Stomach smooth muscle (tissue), 2 donors: ENCODE data around the gene EXOSC10.
"Not testable (repeated sequence)": the region's sequence is repeated elsewhere in the genome, so short reads cannot be mapped to it uniquely, and the experiment has no call there.

Source experiments
- H3K27ac ChIP-seq: one replicate; pipeline ENCODE4 v1.7.0; 2013; ENCODE audit warnings: mild to moderate bottlenecking, low read length, inconsistent platforms
- H3K27me3 ChIP-seq, 2 donors: one replicate each; pipeline ENCODE4 v1.7.0; 2013; ENCODE audit warnings: low read length in 2 of 2; ENCODE audit not compliant: insufficient read depth in 2 of 2, control insufficient read depth in 1 of 2
- H3K36me3 ChIP-seq, 2 donors: one replicate each; pipeline ENCODE4 v1.7.0; 2013; ENCODE audit warnings: low read length in 2 of 2; ENCODE audit not compliant: control insufficient read depth in 2 of 2, insufficient read depth in 2 of 2
- H3K4me1 ChIP-seq: one replicate; pipeline ENCODE4 v1.7.0; 2013; ENCODE audit warnings: low read length; ENCODE audit not compliant: control insufficient read depth, insufficient read depth
- H3K4me3 ChIP-seq, 2 donors: one replicate each; pipeline ENCODE4 v1.7.0; 2013; ENCODE audit warnings: low read length in 2 of 2
- H3K9ac ChIP-seq, 2 donors: one replicate each; pipeline ENCODE4 v1.7.0; 2013; ENCODE audit warnings: low read length in 2 of 2, mild to moderate bottlenecking in 1 of 2
- H3K9me3 ChIP-seq, 2 donors: one replicate each; pipeline ENCODE4 v1.7.0; 2013; ENCODE audit warnings: low read length in 2 of 2; ENCODE audit not compliant: control insufficient read depth in 2 of 2
- donor health status: healthy.
- donor health status: Pancreatic carcinoma.

The EXOSC10 gene

GRCh38 chr1:11072216-11072917, 27.3 kb downstream of the EXOSC10 start:
- Histone ChIP-seq H3K36me3 (peaks cover 82% of the 10 kb centered on the region in 2 donors), H3K4me3 (no peak overlapping the region), H3K4me1 (no peaks in the 10 kb centered on the region), H3K27ac (no peak overlapping the region), H3K9ac (no peak overlapping the region), H3K27me3 (no peaks in the 10 kb centered on the region), H3K9me3 (no peaks in the 10 kb centered on the region)

DNA sequence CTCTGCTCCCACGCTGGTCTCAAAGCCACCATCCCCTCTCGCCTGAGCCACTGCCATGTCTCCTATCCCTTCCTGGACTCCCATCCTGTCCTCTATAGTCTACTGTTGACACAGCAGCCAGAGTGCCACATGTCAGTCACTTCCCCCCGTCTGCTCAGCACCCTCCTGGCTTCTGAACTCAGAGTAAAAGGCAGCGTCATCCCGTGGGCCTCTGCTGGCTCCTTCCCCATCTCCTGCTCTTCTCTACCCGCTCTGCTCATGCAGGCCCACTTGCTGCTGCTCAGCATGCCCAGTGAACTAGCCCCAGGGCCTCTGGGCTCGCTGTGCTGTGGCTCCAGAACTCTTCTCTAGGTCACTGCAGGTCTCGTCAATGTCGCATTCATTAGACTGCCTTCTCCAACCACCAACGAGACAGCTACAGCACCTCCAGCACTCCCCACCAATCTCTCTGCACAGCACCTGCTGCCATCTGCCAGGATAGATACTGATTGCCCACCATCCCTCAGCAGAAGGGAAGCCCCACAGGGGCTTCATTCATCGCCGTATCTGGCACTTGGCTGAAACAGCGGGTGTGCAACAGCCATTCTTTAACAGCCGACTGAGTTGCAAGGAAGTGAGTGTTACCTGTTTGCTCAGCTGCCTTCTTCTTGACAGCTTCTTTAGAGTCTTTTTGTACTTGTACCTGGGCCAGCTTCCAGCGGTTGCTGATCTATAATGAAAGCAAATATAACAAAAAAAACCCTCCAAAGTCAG, 28.0 kb downstream of the EXOSC10 start:
- Histone ChIP-seq H3K9me3 (no peaks in the 10 kb centered on the region), H3K4me3 (no peak overlapping the region), H3K36me3 (peaks cover 78 to 81% of the 10 kb centered on the region in 2 donors), H3K27ac (no peak overlapping the region), H3K27me3 (no peaks in the 10 kb centered on the region), H3K9ac (no peak overlapping the region), H3K4me1 (no peaks in the 10 kb centered on the region)

GRCh38 chr1:11070876-11071275, 28.8 kb downstream of the EXOSC10 start:
- no peak overlapping the region for H3K27ac ChIP-seq
- H3K36me3 ChIP-seq, result peaks cover 75 to 79% of the 10 kb centered on the region in 2 donors
- no peak overlapping the region for H3K4me3 ChIP-seq
- H3K4me1 ChIP-seq, result no peaks in the 10 kb centered on the region
- no peaks in the 10 kb centered on the region for H3K27me3 ChIP-seq
- H3K9me3 ChIP-seq, result no peaks in the 10 kb centered on the region
- H3K9ac ChIP-seq, result no peak overlapping the region

- H3K4me1 ChIP-seq, result no peaks in the 10 kb centered on the region
- H3K9ac ChIP-seq, result no peak overlapping the region
- peaks cover 0 to 3% of the 10 kb centered on the region in 2 donors for H3K9me3 ChIP-seq
- peaks cover 65 to 69% of the 10 kb centered on the region in 2 donors for H3K36me3 ChIP-seq
- no peaks in the 10 kb centered on the region for H3K27me3 ChIP-seq
- no peak overlapping the region for H3K4me3 ChIP-seq
- no peak overlapping the region for H3K27ac ChIP-seq
Measured at GRCh38 chr1:11068600-11069473, 30.8 kb downstream of the EXOSC10 start.

DNA sequence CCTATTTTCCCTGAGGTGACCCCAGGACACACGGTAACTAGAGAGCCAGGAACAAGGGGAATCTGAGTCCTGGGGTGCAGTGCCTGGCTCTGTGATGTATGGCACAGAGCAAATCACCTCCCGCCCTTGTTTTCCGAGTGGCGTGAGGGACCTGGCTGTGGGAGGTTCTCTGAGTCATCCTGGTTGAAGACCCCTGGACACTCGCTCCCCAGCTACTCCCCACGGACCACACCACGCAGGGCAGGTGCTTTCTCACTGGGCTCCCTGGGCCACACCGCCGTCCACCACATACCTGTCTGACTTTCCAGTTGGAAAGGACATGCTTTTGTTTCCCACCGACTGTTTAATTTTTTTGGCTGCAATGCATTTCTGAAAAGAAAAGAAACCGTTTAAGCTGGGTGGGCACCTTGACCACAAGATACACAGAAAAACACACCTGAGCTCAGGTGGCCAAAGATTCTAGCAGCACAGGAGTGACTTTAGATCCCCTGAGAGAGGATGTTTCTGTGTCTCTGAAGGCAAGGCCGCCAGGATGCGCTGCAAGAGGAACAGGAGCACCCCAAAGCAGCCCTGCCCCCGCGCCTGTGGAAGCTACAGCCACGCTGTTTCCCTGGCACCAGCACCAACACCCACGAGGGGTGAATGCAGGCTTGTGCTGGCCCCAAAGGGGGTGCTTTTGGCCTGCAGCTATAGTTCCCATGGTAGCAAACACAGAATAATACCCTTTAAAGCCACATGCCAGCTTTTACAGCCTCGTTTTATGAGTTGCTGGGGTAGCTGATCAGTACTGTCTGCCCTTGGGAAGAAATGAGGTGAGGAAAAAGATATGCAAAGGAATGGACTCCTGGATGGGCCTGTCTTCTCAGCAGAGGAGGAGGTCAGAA, 31.7 kb downstream of the EXOSC10 start:
- Histone ChIP-seq H3K27me3 (no peaks in the 10 kb centered on the region), H3K9me3 (peaks cover 0 to 3% of the 10 kb centered on the region in 2 donors), H3K36me3 (peaks cover 60 to 63% of the 10 kb centered on the region in 2 donors), H3K4me1 (no peaks in the 10 kb centered on the region), H3K9ac (no peak overlapping the region), H3K27ac (no peak overlapping the region), H3K4me3 (no peak overlapping the region)

GRCh38 chr1:11065796-11066195, 33.9 kb downstream of the EXOSC10 start:
- Histone ChIP-seq H3K9ac (no peak overlapping the region), H3K9me3 (peaks cover 0 to 3% of the 10 kb centered on the region in 2 donors), H3K4me3 (no peak overlapping the region), H3K27ac (no peak overlapping the region), H3K36me3 (peaks cover 39 to 42% of the 10 kb centered on the region in 2 donors), H3K4me1 (peaks cover 4% of the 10 kb centered on the region), H3K27me3 (no peaks in the 10 kb centered on the region)

DNA sequence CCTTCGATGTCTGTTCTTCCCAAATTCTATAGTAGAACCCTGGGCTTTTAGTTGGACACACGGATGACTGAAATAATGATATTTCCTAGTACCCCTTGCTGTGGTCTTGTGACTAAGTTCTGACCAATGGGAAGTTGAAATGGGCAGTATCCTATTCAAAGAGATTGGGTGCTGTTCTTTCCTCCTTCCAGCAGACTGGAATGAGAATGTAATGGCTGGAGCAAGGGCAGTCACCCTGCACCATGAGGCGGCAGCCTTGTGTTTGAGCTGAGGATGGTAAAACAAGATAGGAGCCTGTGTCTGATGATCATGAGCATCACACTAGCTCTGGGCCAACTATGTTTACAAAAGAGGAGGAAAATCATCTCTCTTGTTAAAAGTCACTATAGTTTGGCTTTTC, 34.7 kb downstream of the EXOSC10 start:
- H3K27ac ChIP-seq, result no peak overlapping the region
- peaks cover 6% of the 10 kb centered on the region for H3K4me1 ChIP-seq
- peaks cover 32 to 36% of the 10 kb centered on the region in 2 donors for H3K36me3 ChIP-seq
- no peak overlapping the region for H3K9ac ChIP-seq
- no peak overlapping the region for H3K4me3 ChIP-seq
- no peaks in the 10 kb centered on the region for H3K27me3 ChIP-seq
- H3K9me3 ChIP-seq, result peaks cover 0 to 3% of the 10 kb centered on the region in 2 donors

DNA sequence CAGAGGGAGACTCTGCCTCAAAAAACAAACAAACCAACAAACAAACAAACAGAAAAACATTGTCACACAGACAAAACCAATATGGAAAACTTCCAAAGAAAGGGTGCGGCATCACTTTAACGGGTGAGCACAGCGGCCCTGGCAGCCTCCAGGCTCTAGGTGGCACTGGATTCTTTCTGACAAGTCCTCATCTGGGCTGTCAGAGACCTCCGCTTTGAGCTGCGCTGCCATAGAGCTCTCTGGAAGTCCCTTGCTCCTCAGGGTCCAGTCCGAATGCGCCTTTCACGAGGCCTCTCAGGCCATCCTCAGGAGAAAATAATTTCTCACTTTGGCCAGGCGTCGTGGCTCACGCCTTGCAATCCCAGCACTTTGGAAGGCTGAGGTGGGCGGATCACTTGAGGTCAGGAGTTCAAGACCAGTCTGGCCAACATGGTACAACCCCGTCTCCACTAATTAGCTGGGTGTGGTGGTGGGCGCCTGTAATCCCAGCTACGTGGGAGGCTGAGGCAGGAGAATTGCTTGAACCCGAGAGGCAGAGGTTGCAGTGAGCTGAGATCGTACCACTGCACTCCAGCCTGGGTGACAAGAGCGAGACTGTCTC, 35.6 kb downstream of the EXOSC10 start:
- not testable (repeated sequence) for H3K9ac ChIP-seq, H3K9me3 ChIP-seq, H3K27me3 ChIP-seq, H3K4me3 ChIP-seq, H3K27ac ChIP-seq
- Histone ChIP-seq H3K36me3 (peaks cover 23 to 27% of the 10 kb centered on the region in 2 donors), H3K4me1 (peaks cover 12% of the 10 kb centered on the region)

- no peak overlapping the region for H3K9ac ChIP-seq
- no peak overlapping the region for H3K27ac ChIP-seq
Measured at GRCh38 chr1:11062965-11063401, 36.7 kb downstream of the EXOSC10 start.

More at GRCh38 chr1:11062965-11063401, 36.7 kb downstream of the EXOSC10 start:
- Histone ChIP-seq H3K27me3 (no peaks in the 10 kb centered on the region), H3K4me3 (no peak overlapping the region), H3K36me3 (peaks cover 13 to 17% of the 10 kb centered on the region in 2 donors), H3K9me3 (peaks cover 0 to 3% of the 10 kb centered on the region in 2 donors), H3K4me1 (peaks cover 18% of the 10 kb centered on the region)
